HG03558 (cell line): Measurements from ENCODE around the gene POLR3A.

Source experiments
- ATAC-seq: cut with Tn5 transposase; IDR thresholded peaks from one replicate; pipeline ENCODE4 v1.9.1; 2021; ENCODE audit warnings: moderate number of reproducible peaks; ENCODE audit not compliant: unreplicated experiment; ENCODE audit errors: extremely low read depth

Gene POLR3A

DNA sequence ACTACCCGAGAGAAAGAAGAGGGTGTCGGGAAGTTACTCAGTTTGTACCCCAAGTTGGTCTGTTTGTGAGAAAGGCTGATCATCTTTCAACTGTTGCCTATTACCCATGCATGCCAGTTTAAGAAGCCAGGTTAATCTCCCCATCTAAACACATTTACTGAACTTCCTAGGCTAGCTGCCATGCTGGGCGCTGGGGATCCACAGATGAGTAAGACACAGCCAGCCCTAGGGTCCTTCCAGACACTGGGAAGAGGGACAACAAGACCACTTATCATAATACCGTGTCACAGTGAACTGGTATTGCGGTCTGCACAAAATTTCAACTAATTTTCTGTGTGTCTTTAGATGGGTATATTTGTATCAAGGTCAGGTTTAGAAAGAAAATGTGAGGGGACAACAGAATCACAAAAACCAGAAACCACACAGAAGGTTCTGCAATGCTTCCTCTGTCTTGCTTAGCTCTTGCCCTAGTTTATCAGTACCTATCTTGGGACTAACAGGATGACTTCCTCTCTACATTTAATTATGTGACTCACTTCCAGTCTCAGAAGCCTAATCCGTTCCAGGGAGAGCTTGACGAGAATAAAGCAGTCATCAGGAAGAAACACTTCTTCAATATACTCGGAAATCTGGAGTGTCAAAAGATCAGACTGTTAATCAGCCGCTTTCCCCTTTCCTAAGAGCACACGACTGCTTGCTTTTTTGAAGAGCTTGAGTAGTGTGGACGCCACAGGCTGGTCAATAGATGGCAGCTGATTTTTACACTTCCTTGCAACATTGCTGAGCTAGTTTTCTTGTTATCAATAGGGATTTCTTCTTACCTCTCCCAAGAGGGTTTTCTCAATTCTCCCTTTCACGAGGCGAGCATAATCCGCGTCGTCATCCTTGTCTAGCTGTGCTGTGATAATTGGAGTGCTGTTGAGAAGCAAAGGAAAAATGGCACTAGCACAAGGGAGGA lies 45.7 kb downstream of the POLR3A start:
- no peak for ATAC-seq

DNA sequence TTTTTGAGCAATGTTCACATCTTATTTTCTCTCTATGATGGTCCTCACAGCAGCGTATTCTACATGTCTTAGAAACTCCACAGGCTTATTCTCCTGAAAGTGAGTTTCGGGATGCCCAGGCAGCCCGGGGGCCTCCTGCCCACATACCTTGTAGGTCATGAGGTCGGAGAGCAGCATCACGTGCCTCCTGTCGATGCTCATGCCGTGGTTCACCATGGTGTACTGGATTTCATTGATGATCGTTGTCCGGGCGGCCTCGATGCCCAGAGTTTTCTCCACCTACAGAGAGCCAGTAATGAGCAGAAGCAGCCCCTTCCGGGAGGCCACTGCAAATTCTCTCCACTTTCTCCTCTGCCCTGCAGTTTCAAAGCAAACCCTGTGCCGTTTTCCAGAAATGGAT lies 48.0 kb downstream of the POLR3A start:
- ATAC-seq, result no peak

DNA sequence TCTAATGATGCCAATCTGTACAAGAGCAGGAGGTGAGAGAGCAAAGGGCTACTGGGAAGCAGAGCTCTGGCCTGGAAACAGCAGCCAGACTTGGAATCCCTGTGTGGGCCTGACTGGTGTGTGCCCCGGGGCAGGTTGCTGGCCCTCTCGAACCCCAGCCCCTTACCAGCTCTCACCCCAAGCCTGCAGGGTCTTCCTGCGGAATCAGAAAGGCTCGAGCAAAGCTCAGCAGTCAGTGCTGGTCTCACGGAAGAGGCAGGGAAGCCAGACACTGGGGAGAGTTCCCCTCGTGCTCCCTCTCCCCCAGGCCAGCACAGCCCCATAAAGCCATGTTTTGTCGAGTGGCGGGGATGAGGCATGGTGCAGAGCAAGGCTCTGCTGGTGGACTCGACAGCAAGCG lies 50.1 kb downstream of the POLR3A start:
- no peak for ATAC-seq

DNA sequence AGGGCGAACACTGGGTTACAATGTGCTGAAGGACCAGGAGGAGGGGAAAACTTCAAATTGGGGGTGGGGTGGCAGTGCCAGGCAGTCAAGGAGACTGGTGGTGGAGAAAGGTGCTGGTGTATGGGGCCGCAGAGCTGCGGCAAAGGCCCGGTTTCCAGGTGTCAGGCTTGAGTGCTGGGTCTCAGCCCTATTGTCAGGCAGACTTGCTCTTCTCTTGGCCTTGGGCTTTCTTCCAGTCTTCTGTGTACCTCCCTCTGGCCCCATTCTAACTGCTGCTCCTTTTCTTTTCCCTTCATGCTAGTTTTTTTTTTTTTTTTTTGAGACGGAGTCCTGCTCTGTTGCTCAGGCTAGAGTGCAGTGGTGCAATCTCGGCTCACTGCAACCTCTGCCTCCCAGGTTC lies 51.0 kb downstream of the POLR3A start:
- no peak for ATAC-seq

DNA sequence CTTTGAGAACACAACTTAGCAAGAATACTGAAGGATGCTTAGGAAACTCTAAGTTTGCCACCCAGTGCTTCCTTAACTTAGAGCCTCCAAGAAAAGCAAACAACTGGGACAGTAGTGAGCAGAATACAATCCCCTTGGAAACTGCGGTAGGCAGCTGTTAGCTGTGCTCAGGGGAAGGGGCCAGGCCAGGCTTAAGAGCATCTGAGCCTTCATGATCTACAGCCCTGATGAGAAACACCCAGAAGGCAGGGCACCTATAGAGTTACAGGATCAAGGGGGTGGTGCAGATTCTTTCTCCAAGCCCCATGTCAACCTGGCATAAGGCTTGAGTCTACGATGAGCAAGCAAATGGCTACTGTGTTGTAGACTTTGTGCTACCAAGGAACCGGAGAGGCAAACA lies 51.4 kb downstream of the POLR3A start:
- ATAC-seq, result no peak

DNA sequence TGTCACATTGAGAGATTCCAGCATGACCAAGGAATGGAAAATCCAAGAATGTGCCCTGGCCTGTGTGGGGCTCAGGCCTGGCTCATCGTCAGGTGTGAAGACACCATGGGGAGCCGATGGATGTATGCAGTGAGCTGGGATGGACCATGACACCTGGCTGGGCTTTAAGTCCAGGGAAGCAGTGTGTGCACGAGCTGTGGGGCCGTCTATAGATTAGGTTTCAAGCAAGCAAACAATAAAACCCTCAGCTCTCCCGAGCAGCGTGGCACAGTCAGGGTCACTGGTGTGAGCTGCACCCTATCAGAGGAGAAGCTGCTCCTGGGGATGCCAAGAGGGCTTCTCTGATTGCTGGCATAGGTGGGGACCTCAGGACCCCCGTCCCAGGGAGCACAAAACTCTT lies 52.3 kb downstream of the POLR3A start:
- ATAC-seq, result no peak

DNA sequence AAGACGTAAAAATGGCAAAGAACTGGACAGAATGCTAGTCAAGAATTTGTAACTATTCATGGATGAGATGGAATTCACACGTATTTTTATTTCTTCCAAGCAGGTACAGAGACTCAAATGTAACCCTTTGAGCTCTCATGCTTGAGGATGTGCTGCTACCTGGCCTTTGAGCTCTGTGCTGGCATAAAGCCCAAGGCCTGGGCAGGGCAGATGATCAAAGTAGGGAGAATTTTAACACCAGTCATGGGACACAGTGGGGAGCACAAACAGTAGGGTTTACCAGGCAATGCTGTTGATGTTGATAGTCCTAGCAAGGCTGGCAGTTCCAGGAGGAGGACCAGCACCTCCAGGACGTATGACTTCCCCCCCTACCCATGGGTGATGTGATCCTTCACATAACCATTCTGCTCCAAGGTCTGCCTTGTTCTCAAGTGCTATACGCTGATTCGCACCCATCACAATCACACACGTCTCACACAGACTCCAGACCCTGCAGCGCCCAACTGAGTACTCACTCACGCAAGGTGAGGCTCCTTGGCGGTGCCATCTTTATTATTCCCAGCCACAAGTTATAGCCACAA lies 54.1 kb downstream of the POLR3A start:
- ATAC-seq, result no peak

DNA sequence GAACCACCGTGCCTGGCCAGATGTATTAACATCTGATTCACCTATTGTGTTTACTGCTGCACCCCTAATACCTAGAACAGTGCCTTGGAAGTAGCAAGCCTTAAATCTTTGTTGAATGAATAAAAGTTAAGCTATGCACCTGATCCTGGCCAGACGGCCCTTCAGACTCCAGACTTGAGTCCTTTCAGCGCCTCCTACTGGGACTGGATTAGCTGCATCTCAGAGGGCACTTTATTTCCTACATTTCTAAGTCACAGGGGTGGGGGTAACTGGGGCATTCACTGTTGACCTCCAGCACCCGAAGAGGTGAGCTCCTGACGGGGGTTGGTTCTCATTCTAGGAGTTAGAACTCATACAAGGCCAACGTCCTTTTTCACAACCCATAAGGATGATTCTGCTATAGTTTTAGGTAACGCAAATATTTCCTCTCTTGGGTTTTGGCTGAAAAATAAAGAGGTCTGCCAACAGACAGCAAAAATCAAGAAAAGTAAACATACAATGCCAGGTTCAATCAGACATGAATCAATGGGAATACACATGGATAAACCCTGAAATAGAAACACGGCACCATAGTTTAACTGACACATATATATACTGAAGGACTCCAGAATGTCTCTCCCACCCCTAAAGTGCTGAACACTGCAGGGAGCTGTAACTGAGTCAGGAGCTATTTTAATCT lies 54.8 kb downstream of the POLR3A start:
- ATAC-seq, result no peak

DNA sequence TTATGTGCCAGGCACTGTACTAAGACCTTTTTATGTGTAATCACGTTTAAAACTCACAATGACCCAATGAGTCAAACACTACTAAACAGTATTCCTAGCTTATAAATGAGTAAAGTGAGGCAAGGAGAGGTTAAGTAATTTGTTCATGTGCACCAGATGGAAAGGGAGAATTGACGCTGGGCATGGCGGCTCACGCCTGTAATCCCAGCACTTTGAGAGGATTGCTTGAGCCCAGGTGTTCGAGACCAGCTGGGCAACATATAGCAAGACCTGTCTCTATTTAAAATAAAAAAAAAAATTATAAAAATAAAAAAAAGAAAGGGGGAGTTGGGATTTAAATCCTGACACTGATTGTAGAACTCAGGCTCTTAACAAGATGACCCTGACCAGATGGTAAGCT lies 56.0 kb downstream of the POLR3A start:
- no peak for ATAC-seq

DNA sequence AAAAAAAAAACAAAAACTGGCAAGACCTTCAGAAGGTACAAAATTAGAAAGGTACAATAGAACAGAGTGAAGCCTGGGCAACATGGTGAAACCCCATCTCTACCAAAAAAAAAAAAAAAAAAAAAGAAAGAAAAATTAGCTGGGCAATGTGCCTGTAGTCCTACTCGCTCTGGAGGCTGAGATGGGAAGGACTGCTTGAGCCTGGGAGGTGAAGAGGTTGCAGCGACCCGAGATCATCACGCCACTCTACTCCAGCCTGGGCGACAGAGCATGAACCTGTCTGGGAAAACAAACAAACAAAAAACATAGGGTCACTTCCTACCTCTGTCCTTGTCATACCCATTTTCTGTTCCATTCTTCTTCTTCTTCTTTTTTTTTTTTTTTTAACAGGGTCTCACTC lies 57.2 kb downstream of the POLR3A start:
- ATAC-seq, result no peak

DNA sequence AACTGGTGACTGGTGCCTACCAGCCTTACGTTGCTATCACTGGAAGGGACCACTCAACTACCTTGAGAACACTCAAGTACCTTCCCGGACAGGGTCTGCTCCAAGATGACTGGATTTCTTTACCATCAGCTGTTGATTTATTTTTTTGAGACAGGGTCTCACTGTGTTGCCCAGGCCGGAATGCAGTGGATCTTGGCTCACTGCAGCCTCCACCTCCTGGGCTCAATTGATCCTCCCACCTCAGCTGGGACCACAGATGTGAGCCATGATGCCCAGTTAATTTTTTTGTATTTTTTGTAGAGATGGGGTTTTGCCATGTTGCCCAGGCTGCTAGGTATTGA lies 57.5 kb downstream of the POLR3A start:
- ATAC-seq, result no peak

DNA sequence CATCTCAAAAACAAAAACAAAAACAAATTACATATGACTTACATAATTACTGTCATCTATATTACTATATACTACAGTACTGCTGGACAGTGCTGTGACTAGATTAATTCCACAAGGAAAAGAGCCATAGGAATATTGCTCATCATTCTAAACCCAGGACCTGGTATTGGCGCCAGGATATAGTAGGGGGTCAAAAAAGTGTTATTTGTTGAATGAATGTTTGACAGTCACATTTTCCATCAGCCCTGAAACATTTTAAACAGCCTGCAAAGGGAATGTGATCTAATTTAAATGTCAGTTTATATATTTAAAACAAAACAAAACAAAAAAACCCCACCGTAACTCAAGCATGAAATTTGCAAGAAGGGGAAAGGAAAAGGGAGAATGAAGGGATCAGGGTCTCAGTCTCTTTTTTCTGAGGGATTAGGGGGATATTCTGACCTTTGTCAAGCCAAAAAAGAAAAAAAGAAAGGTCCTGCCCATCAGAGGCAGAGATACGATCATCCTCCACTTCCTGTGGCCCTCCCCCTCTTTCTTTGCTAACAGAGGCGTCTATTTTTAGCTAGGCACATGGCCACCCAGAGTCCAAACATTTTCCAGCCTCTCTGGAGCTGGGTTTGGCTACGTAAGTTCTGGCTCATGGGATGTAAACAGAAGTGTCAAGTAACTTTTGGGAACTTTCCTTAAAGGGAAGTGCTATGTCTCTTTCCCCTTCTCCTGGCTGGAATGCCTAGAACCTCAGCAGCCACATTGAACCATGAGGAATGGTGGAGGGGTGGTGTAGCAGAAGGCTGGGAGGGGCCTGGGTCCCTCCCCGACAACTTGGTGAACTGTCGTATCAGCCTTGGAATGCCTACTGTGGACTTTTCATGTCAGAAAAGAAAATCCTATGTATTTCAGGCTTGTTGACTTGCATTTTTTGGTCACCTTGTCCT lies 58.2 kb downstream of the POLR3A start:
- ATAC-seq, result no peak

DNA sequence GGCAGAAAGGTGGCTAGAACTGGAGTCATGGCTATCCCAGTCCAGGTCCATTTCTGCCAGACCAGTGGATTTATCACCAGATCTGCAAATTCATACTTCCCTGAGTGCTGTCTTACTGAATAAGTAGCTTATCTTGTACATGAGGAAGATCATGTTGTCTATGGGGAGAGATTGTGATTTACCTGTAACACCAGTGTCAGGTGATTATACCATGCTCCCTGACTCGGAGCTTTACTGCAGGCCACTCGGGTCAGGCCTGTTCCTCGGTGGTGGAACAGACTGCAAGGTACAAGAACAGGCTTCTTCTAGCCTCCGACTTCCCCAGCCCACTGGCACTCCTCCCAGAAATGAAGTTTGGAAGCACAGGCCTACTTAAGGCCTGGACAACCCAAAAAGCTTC lies 60.2 kb downstream of the POLR3A start:
- no peak for ATAC-seq

DNA sequence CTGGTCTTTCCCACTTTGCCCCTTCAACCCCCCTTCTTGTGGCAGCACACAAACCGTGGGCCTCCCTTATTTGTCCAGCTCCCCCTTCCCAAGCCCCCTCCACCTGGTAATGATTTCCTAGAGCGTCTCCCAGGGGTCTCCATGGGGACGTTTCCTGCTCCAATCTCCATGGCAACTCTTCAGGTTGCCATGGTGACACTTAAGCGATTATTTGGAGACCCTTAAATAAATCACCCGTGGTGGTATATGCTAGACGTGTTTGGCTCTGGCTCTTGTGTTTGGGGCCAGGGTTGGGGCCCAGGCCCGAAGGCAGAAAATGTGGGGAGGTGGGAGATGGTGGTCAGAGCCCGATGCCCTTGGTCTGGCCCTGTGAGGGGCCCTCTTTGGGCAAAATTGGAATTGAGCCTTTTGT lies 61.7 kb downstream of the POLR3A start:
- ATAC-seq, result no peak

DNA sequence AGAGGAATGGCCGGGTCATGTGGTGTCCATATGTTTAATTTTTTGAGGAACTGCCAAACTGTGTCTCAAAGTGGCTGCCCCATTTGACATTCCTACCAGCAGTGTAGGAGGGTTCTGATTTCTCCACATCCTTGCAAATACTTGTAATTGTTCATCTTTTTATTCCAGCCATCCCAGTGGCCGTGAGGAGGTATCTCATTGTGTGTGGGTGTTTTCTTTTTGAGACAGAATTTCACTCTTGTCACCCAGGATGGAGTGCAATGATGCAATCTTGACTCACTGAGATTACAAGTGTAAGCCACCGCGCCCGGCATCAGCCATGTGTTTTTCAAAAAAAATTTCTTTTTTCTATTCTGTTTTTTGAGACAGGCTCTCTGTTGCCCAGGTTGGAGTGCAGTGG lies 64.0 kb downstream of the POLR3A start:
- ATAC-seq, result no peak

DNA sequence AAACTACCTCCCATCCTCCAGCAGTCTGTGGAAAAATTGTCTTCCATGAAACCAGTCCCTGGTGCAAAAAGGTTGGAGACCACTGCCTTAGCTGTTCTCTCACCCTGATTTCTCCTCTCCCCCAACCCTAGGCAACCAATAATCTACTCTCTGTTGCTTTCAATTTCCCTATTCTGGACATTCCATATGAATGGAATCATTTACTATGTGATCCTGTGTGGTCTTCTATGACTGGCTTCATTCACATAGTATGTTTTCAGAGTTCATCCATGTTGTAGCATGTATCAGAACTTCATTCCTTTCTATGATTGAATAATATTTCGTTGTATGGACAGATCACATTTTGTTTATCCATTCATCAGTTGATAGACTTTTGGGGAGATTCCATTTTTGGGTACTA lies 64.5 kb downstream of the POLR3A start:
- no peak for ATAC-seq

DNA sequence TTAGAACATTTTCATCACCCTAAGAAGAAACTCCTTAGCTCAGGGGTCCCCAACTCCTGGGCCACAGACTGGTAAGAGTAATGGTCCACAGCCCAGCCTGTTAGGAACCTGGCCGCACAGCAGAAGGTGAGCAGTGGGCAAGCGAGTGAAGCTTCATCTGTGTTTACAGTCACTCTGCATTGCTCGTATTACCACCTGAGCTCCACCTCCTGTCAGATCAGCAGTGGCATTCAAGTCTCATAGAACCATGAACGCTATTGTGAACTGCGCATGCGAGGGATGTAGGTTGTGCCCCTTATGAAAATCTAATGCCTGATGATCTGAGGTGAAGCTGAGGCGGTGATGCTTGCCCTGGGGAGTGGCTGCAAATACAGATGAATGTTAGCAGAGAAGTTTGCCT lies 65.4 kb downstream of the POLR3A start:
- no peak for ATAC-seq

DNA sequence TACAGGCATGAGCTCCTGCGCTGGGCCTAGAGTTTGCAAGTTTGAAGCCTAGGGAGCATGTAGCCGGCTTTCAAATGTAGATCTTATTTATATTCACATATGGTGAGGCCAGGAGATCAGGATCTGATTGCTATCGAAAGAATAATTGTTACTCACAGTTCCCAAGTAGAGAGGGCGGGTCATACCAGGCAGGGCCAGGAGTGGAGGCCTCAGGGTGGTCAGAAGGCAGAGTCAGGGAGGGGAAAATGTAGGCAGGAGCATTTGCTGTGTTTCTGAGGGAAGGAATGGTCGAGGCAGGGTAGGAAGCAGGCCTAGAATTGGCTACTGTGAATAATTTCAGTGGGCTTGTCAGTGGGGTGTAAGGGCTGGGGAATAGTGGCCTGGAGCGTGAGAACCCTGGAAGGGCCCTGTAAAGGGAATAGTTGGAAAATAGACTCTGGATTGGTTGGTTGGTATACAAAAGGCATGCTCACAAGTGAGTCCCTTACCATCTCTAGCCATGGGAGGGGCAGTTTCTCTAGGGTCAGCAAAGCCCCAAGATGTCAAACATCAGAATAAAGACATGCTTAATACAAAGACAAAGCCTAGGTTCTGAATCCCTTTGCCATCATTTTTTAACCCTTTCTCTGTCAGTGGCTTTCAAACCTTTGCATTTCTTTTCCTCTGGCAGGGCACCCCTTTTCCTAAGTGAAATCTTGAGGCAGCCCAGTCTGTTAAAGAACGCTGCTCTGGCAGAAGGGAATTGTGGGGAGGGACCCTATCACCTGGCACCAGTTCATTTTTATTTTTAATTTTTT lies 66.8 kb downstream of the POLR3A start:
- no peak for ATAC-seq

DNA sequence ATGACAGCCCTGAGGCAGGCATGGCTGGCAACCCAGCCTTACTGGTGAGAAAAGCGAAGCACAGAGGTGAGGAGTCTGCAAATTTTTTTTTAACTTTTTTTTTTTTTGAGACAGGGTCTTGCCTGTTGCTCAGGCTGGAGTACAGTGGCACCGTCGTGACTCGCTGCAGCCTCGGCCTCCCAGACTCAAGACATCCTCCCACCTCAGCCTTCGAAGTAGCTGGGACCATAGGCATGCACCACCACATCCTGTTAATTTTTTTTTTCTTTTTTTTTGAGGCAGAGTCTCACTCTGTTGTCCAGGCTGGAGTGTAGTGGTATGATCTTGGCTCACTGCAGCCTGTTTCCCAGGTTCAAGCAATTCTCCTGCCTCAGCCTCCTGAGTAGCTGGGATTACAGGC lies 67.6 kb downstream of the POLR3A start:
- no peak for ATAC-seq
